SK-N-SH treated with all-trans-retinoic acid at 6 μM for 48 hours (cell line): ENCODE measurements around the gene BRD1.

ENCODE experiments used
- ARNTL ChIP-seq: fragments of 450-650 bp; formaldehyde crosslinking; IDR thresholded peaks from 2 replicates; pipeline ENCODE4 v1.5.0; 2020; ENCODE audit warnings: low read depth, mild to moderate bottlenecking, moderate library complexity, borderline replicate concordance
- CREB5 ChIP-seq: fragments of 250-450 bp; sonication (Bioruptor Pico); IDR thresholded peaks from 2 replicates; pipeline ENCODE4 v1.5.1; 2020; ENCODE audit warnings: low read depth, mild to moderate bottlenecking, moderate library complexity
- CSDC2 ChIP-seq: fragments of 250-450 bp; sonication (Bioruptor Pico); IDR thresholded peaks from 2 replicates; pipeline ENCODE4 v1.5.0; 2020; ENCODE audit warnings: mild to moderate bottlenecking, moderate library complexity
- ESRRG ChIP-seq: fragments of 250-450 bp; sonication (Bioruptor Pico); IDR thresholded peaks from 2 replicates; pipeline ENCODE4 v1.6.1; 2021; ENCODE audit warnings: mild to moderate bottlenecking
- PATZ1 ChIP-seq: fragments of 250-450 bp; sonication (Bioruptor Pico); IDR thresholded peaks from 2 replicates; pipeline ENCODE4 v1.8.0; 2020; ENCODE audit warnings: mild to moderate bottlenecking, moderate library complexity, borderline replicate concordance
- RARB ChIP-seq: fragments of 250-450 bp; sonication (Bioruptor Pico); IDR thresholded peaks from 2 replicates; pipeline ENCODE4 v1.8.0; 2021; ENCODE audit warnings: mild to moderate bottlenecking, moderate library complexity
- ZFP30 ChIP-seq: fragments of 450-650 bp; formaldehyde crosslinking; IDR thresholded peaks from 2 replicates; pipeline ENCODE4 v1.5.0; 2022; ENCODE audit warnings: mild to moderate bottlenecking, moderate library complexity
- ZNF70 ChIP-seq: fragments of 450-650 bp; formaldehyde crosslinking; IDR thresholded peaks from 2 replicates; pipeline ENCODE4 v1.5.0; 2020; ENCODE audit warnings: mild to moderate bottlenecking, moderate library complexity

GRCh38 chr22:49811020-49811791, 16.5 kb downstream of the BRD1 start:
- no peak for TF ChIP-seq RARB
- no peak for TF ChIP-seq CSDC2 (CRISPR knock-in tag)
- no peak for TF ChIP-seq ARNTL (CRISPR knock-in tag)
- no peak for TF ChIP-seq ZNF70
- no peak for TF ChIP-seq PATZ1 (CRISPR knock-in tag)
- no peak for TF ChIP-seq ZFP30
- TF ChIP-seq ESRRG (CRISPR knock-in tag): no peak
- TF ChIP-seq CREB5 (CRISPR knock-in tag): no peak
